ENCODE data around the gene UGDH. TPM values are rescaled to one million over a fixed set of nuclear protein-coding genes. Genes with fewer than 3 reads are reported as not detected.
"Not testable (repeated sequence)": the region's sequence is repeated elsewhere in the genome, so short reads cannot be mapped to it uniquely, and the experiment has no call there.

Gene UGDH
- total RNA-seq, 1 experiment from 2014 or later = 52.5 TPM

DNA sequence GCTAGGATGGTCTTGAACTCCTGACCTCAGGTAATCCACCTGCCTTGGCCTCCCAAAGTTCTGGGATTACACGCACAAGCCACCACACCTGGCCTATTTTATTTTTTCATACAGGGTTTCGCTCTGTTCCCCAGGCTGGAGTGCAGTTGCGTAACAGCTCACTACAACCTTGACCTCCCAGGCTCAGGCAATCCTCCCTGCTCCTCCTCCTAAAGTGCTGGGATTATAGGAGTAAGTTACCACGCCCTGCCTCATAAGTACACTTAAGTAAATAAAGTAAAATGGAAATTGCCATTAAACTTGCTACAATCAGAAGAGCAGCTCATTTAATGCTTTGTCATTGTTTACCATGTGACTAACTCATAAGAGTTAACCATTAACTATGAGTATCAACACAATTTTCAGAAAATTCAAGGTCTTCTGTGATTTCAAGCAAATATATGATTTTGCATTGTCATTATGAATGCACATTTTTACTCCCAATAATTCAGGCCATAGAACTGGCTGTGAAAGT, 12.3 kb downstream of the UGDH start:
- intact Hi-C loops (cut with micrococcal nuclease; ENCODE audit: unreplicated experiment) = no loop called here
- no peaks in the 10 kb centered on the region for H3K27me3 ChIP-seq (replicated peaks; ENCODE audit: insufficient read depth, low read depth, low read length, poor library complexity)
- POLR2A ChIA-PET (ENCODE audit: low non-redundant PET) = no interaction called here
- CTCF ChIA-PET = no interaction called here
- H3K27ac ChIP-seq (ENCODE audit: low read depth, low read length, poor library complexity, severe bottlenecking) = no peak overlapping the region
- H3K36me3 ChIP-seq (ENCODE audit: insufficient read depth, low read length, poor library complexity, severe bottlenecking) = peaks cover 14% of the 10 kb centered on the region
- H3K9me3 ChIP-seq (ENCODE audit: low read depth, low read length, poor library complexity, severe bottlenecking) = no peaks in the 10 kb centered on the region
- no peak for TF ChIP-seq EZH2 (IDR thresholded peaks at IDR 0.05; ENCODE audit: borderline replicate concordance, low read depth, low read length, poor library complexity, severe bottlenecking)
- TF ChIP-seq, protein P1, sequence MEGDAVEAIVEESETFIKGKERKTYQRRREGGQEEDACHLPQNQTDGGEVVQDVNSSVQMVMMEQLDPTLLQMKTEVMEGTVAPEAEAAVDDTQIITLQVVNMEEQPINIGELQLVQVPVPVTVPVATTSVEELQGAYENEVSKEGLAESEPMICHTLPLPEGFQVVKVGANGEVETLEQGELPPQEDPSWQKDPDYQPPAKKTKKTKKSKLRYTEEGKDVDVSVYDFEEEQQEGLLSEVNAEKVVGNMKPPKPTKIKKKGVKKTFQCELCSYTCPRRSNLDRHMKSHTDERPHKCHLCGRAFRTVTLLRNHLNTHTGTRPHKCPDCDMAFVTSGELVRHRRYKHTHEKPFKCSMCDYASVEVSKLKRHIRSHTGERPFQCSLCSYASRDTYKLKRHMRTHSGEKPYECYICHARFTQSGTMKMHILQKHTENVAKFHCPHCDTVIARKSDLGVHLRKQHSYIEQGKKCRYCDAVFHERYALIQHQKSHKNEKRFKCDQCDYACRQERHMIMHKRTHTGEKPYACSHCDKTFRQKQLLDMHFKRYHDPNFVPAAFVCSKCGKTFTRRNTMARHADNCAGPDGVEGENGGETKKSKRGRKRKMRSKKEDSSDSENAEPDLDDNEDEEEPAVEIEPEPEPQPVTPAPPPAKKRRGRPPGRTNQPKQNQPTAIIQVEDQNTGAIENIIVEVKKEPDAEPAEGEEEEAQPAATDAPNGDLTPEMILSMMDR (conservative IDR thresholded peaks at IDR 0.05; ENCODE audit: low read depth, low read length) = no peak
- H3K4me1 ChIP-seq (ENCODE audit: insufficient read depth, low read length, poor library complexity, severe bottlenecking) = no peaks in the 10 kb centered on the region
- H3K4me3 ChIP-seq (ENCODE audit: low read depth, low read length, poor library complexity, severe bottlenecking) = no peak overlapping the region
- BruUV-seq (replicated peaks) = no TSS peak
- no peak for DNase-seq (ENCODE audit: low spot score)

DNA sequence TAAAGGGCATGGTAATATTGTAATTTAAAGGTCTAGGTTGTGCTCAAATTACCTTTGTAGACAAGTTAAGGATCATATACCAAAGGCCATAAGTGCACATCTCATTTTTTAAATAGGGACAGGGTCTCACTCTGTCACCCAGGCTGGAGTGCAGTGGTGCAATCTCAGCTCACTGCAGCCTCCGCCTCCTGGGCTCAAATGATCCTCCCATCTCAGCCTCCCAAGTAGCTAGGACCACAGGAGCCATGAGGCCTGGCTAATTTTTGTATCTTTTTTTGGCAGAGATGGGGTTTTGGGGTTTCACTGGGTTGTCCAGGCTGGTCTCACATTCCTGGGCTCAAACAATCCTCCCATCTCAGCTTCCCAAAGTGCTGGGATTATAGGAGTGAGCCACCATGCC, 13.0 kb downstream of the UGDH start:
- BruUV-seq (replicated peaks); CTCF ChIA-PET; DNase-seq (ENCODE audit: low spot score); H3K4me1 ChIP-seq (ENCODE audit: insufficient read depth, low read length, poor library complexity, severe bottlenecking); H3K9me3 ChIP-seq (ENCODE audit: low read depth, low read length, poor library complexity, severe bottlenecking); POLR2A ChIA-PET (ENCODE audit: low non-redundant PET); H3K4me3 ChIP-seq (ENCODE audit: low read depth, low read length, poor library complexity, severe bottlenecking); intact Hi-C loops (cut with micrococcal nuclease; ENCODE audit: unreplicated experiment); H3K27ac ChIP-seq (ENCODE audit: low read depth, low read length, poor library complexity, severe bottlenecking); H3K27me3 ChIP-seq (replicated peaks; ENCODE audit: insufficient read depth, low read depth, low read length, poor library complexity): not testable (repeated sequence)
- H3K36me3 ChIP-seq (ENCODE audit: insufficient read depth, low read length, poor library complexity, severe bottlenecking) = peaks cover 19% of the 10 kb centered on the region

DNA sequence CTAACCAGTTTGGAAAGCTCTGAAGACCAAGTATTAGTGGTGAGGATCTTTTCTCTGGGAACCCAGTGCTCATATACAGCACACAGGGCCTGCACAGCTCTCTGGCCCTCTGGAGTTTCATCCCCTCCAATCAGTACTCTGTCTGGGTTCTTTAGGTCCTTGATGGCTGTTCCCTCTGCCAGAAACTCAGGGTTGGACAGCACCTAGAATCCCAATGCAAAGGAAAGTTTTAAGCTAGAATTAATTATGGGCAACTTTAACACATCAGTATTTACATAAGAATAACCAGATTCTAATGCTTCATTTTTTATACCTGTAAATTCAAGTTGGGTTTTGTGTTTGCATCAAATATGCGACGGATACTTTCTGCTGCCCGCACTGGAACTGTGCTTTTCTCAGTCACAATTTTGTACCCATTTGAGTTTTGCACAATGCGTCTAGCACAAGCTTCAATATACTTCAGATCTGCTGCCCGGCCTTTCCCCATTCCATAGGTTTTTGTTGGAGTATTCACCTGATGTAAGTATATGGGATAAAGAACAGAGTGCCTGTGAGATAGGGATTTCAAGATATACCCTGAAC, 16.8 kb downstream of the UGDH start:
- peaks cover 52% of the 10 kb centered on the region for H3K36me3 ChIP-seq (ENCODE audit: insufficient read depth, low read length, poor library complexity, severe bottlenecking)

More for the DNA sequence above, 16.8 kb downstream of the UGDH start:
- POLR2A ChIA-PET (ENCODE audit: low non-redundant PET) = no interaction called here
- no peaks in the 10 kb centered on the region for H3K27me3 ChIP-seq (replicated peaks; ENCODE audit: insufficient read depth, low read depth, low read length, poor library complexity)
- no peak overlapping the region for H3K4me3 ChIP-seq (ENCODE audit: low read depth, low read length, poor library complexity, severe bottlenecking)
- intact Hi-C loops (cut with micrococcal nuclease; ENCODE audit: unreplicated experiment) = no loop called here
- no peak for DNase-seq (ENCODE audit: low spot score)
- TF ChIP-seq EZH2 (IDR thresholded peaks at IDR 0.05; ENCODE audit: borderline replicate concordance, low read depth, low read length, poor library complexity, severe bottlenecking) = no peak
- TF ChIP-seq, protein P1 (conservative IDR thresholded peaks at IDR 0.05; ENCODE audit: low read depth, low read length) = no peak
- TSS peak; percentile 54 for BruUV-seq (replicated peaks)
- H3K9me3 ChIP-seq (ENCODE audit: low read depth, low read length, poor library complexity, severe bottlenecking) = no peaks in the 10 kb centered on the region
- no peak overlapping the region for H3K27ac ChIP-seq (ENCODE audit: low read depth, low read length, poor library complexity, severe bottlenecking)
- H3K4me1 ChIP-seq (ENCODE audit: insufficient read depth, low read length, poor library complexity, severe bottlenecking) = no peaks in the 10 kb centered on the region
- CTCF ChIA-PET = no interaction called here

Data from A673 (cell line).